Measurements from ENCODE around the gene SPRED3.

The SPRED3 gene

GRCh38 chr19:38412961-38413360 is 24.5 kb downstream of the SPRED3 start:
- no peak overlapping the region for H3K4me3 ChIP-seq (ENCODE audit: low read depth, low read length)
- TF ChIP-seq CTCF (IDR thresholded peaks at IDR 0.05; ENCODE audit: low read depth, low read length), result no peak

- H3K4me3 ChIP-seq (ENCODE audit: low read depth, low read length), result no peak overlapping the region
- no peak for TF ChIP-seq CTCF (IDR thresholded peaks at IDR 0.05; ENCODE audit: low read depth, low read length)
Measured at GRCh38 chr19:38413416-38413815, 24.9 kb downstream of the SPRED3 start.

- H3K4me3 ChIP-seq (ENCODE audit: low read depth, low read length), result no peak overlapping the region
- TF ChIP-seq CTCF (IDR thresholded peaks at IDR 0.05; ENCODE audit: low read depth, low read length), result no peak
Measured at GRCh38 chr19:38417146-38417543, 28.6 kb downstream of the SPRED3 start.

- peak overlapping the region; percentile 17; the same call in 1 of the 2 replicates for H3K4me3 ChIP-seq (ENCODE audit: low read depth, low read length)
- no peak for TF ChIP-seq CTCF (IDR thresholded peaks at IDR 0.05; ENCODE audit: low read depth, low read length)
Measured at GRCh38 chr19:38417544-38418506, 29.3 kb downstream of the SPRED3 start.

GRCh38 chr19:38420935-38421334 is 32.4 kb downstream of the SPRED3 start:
- TF ChIP-seq CTCF (IDR thresholded peaks at IDR 0.05; ENCODE audit: low read depth, low read length), result no peak
- H3K4me3 ChIP-seq (ENCODE audit: low read depth, low read length), result no peak overlapping the region

- H3K4me3 ChIP-seq (ENCODE audit: low read depth, low read length), result no peak overlapping the region
- no peak for TF ChIP-seq CTCF (IDR thresholded peaks at IDR 0.05; ENCODE audit: low read depth, low read length)
Measured at GRCh38 chr19:38421856-38422255, 33.4 kb downstream of the SPRED3 start.

- no peak for TF ChIP-seq CTCF (IDR thresholded peaks at IDR 0.05; ENCODE audit: low read depth, low read length)
- H3K4me3 ChIP-seq (ENCODE audit: low read depth, low read length), result no peak overlapping the region
Measured at GRCh38 chr19:38422438-38422837, 33.9 kb downstream of the SPRED3 start.

Measured in WI38 (cell line).